ENCODE results near the gene LCMT1. TPM values are rescaled to one million over a fixed set of nuclear protein-coding genes. Genes with fewer than 3 reads are reported as not detected.

Gene LCMT1
- total and polyA plus RNA-seq, 2 donors (not counting 1 experiment from before 2014, with no cell fraction given), result 20.2 to 42.0 TPM

DNA sequence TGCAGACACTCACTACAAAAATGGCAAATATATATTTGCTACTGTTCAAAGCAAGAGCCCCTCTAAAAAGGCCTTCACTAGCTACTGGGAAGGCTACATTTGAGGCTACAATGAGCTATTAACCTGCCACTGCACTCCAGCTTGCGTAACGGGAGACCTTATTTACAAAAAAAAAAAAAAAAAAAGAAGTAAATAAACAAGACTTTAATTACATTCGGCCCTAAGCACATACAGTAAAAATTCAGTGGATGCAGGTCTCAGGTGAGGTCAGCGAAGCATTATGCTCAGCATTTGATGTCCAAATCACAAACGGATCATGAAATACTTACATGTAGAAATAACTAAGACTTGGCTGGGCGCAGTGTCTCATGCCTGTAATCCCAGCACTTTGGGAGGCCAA lies 26.7 kb upstream of the LCMT1 start:
- POLR2A ChIA-PET, result no interaction called here
- Histone ChIP-seq H3K9ac (ENCODE audit: low read length) (no peak overlapping the region), H3K9me3 (ENCODE audit: control extremely low read depth in 1 of 3, control insufficient read depth in 2 of 3, insufficient read depth in 1 of 3, low read length in 2 of 3) (no peaks in the 10 kb centered on the region), H3K4me1 (ENCODE audit: control insufficient read depth in 2 of 2, insufficient read depth in 2 of 2, low read length in 2 of 2) (no peaks in the 10 kb centered on the region), H2AFZ (ENCODE audit: insufficient read depth, low read depth, low read length, poor library complexity, severe bottlenecking) (no peak overlapping the region), H3K27ac (ENCODE audit: low read length in 2 of 2) (no peak overlapping the region), H3K36me3 (replicated peaks in 1 of 2; ENCODE audit: control extremely low read depth in 1 of 2, control insufficient read depth in 1 of 2, extremely low read depth in 1 of 2, insufficient read depth in 2 of 2, low read length in 1 of 2) (no peaks in the 10 kb centered on the region), H4K20me1 (ENCODE audit: control insufficient read depth, insufficient read depth, low read length, poor library complexity, severe bottlenecking) (no peaks in the 10 kb centered on the region), H3K4me3 (ENCODE audit: control extremely low read depth in 1 of 5, extremely low read depth in 1 of 5, insufficient read depth in 1 of 5, low read depth in 2 of 5, low read length in 4 of 5) (no peak overlapping the region), H3K4me2 (replicated peaks; ENCODE audit: low read depth, low read length, poor library complexity, severe bottlenecking) (no peak overlapping the region), H3K79me2 (ENCODE audit: control insufficient read depth, insufficient read depth, low read length) (no peaks in the 10 kb centered on the region), H3K27me3 (replicated peaks in 1 of 4; ENCODE audit: control extremely low read depth in 1 of 4, control insufficient read depth in 3 of 4, insufficient read depth in 4 of 4, low read length in 3 of 4) (no peaks in the 10 kb centered on the region)
- DNase-seq (no peak), ATAC-seq (ENCODE audit: low read depth) (no peak)
- no peak overlapping the region for H3K27ac Mint-ChIP-seq
- TF ChIP-seq, protein P1, sequence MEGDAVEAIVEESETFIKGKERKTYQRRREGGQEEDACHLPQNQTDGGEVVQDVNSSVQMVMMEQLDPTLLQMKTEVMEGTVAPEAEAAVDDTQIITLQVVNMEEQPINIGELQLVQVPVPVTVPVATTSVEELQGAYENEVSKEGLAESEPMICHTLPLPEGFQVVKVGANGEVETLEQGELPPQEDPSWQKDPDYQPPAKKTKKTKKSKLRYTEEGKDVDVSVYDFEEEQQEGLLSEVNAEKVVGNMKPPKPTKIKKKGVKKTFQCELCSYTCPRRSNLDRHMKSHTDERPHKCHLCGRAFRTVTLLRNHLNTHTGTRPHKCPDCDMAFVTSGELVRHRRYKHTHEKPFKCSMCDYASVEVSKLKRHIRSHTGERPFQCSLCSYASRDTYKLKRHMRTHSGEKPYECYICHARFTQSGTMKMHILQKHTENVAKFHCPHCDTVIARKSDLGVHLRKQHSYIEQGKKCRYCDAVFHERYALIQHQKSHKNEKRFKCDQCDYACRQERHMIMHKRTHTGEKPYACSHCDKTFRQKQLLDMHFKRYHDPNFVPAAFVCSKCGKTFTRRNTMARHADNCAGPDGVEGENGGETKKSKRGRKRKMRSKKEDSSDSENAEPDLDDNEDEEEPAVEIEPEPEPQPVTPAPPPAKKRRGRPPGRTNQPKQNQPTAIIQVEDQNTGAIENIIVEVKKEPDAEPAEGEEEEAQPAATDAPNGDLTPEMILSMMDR (IDR thresholded peaks at IDR 0.05), result no peak
- TF ChIP-seq EZH2 (IDR thresholded peaks at IDR 0.05; ENCODE audit: borderline replicate concordance, insufficient read depth, low read depth, low read length, poor library complexity, severe bottlenecking), result no peak
- CTCF ChIA-PET, result interaction anchor here (0.8 to 1.2 kb wide), 2 partner anchors 24 to 28 kb away, joined by 3 to 4 read pairs; no protein-coding TSS in a partner anchor
- peaks cover under 1% of the 10 kb centered on the region for H3K4me1 Mint-ChIP-seq
- no peaks in the 10 kb centered on the region for H3K27me3 Mint-ChIP-seq
- no peak overlapping the region for H3K4me3 Mint-ChIP-seq
- intact Hi-C loops (cut with micrococcal nuclease), result no loop called here
- 97% methylated on average over 3 of the region's 6 CpGs for WGBS (ENCODE audit: insufficient coverage)
- no peaks in the 10 kb centered on the region for H3K9me3 Mint-ChIP-seq (ENCODE audit: insufficient read depth)

DNA sequence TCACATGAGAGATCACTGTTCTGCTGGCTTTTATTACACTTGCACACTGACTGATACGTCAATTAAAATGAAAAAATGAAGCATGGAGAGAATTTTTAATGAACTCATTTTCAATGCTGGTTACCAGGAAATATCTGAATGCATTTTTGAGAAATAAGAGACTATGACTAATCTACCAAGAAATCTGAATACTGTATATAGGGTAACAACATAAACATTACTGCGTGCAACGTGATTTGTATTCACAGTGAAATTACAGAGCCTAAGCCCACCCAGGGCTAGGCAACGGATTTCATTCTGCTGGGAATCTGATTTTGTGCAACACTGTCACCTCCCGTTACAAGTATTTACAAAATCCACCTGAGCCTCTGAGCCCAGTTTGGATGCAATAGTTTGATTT lies 23.8 kb upstream of the LCMT1 start:
- intact Hi-C loops (cut with micrococcal nuclease), result no loop called here
- no peak for ATAC-seq (ENCODE audit: low read depth)
- no peaks in the 10 kb centered on the region for H3K9me3 Mint-ChIP-seq (ENCODE audit: insufficient read depth)

More for the DNA sequence above, 23.8 kb upstream of the LCMT1 start:
- no CpG with 5 or more reads among the region's 5 CpGs for WGBS (ENCODE audit: insufficient coverage)
- Mint-ChIP-seq H3K27ac (no peak overlapping the region), H3K4me1 (no peaks in the 10 kb centered on the region), H3K4me3 (no peak overlapping the region), H3K27me3 (no peaks in the 10 kb centered on the region)
- H2AFZ ChIP-seq (ENCODE audit: insufficient read depth, low read depth, low read length, poor library complexity, severe bottlenecking), result no peak overlapping the region
- H3K4me1 ChIP-seq (ENCODE audit: control insufficient read depth in 2 of 2, insufficient read depth in 2 of 2, low read length in 2 of 2), result no peaks in the 10 kb centered on the region
- H3K9me3 ChIP-seq (ENCODE audit: control extremely low read depth in 1 of 3, control insufficient read depth in 2 of 3, insufficient read depth in 1 of 3, low read length in 2 of 3), result no peaks in the 10 kb centered on the region
- no peaks in the 10 kb centered on the region for H3K27me3 ChIP-seq (replicated peaks in 1 of 4; ENCODE audit: control extremely low read depth in 1 of 4, control insufficient read depth in 3 of 4, insufficient read depth in 4 of 4, low read length in 3 of 4)
- H3K27ac ChIP-seq (ENCODE audit: low read length in 2 of 2), result no peak overlapping the region
- no peak overlapping the region for H3K4me3 ChIP-seq (ENCODE audit: control extremely low read depth in 1 of 5, extremely low read depth in 1 of 5, insufficient read depth in 1 of 5, low read depth in 2 of 5, low read length in 4 of 5)
- H4K20me1 ChIP-seq (ENCODE audit: control insufficient read depth, insufficient read depth, low read length, poor library complexity, severe bottlenecking), result no peaks in the 10 kb centered on the region
- H3K4me2 ChIP-seq (replicated peaks; ENCODE audit: low read depth, low read length, poor library complexity, severe bottlenecking), result no peak overlapping the region
- ChIA-PET CTCF (no interaction called here), POLR2A (no interaction called here)
- DNase-seq, result no peak
- H3K36me3 ChIP-seq (replicated peaks in 1 of 2; ENCODE audit: control extremely low read depth in 1 of 2, control insufficient read depth in 1 of 2, extremely low read depth in 1 of 2, insufficient read depth in 2 of 2, low read length in 1 of 2), result no peaks in the 10 kb centered on the region
- H3K9ac ChIP-seq (ENCODE audit: low read length), result no peak overlapping the region
- TF ChIP-seq EZH2 (IDR thresholded peaks at IDR 0.05; ENCODE audit: borderline replicate concordance, insufficient read depth, low read depth, low read length, poor library complexity, severe bottlenecking), result no peak
- TF ChIP-seq, protein P1 (IDR thresholded peaks at IDR 0.05), result no peak
- H3K79me2 ChIP-seq (ENCODE audit: control insufficient read depth, insufficient read depth, low read length), result no peaks in the 10 kb centered on the region
